ENCODE results near the gene SLC8A1.

Gene SLC8A1

DNA sequence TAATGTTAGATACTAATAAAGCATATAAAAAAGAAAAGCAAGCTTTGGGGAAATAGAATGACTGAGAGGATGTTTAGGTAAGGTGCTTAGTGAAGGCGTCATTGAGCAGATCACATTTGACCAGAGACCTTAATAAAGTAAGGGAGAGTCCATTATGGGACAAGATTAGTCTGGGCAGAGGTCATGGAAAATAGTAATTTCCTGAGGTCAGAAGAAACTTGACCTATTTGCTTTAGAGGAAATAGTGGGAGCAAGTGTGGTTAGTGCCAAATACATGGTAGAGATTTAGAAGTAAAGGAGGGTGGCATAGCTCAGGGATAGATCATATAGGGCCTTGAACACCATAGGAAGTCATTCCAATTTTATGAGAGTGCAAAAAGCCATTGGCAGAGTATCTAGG, 24.5 kb upstream of the SLC8A1 start:
- no peaks in the 10 kb centered on the region for H3K9me3 ChIP-seq (ENCODE audit: low read length)
- H3K4me1 ChIP-seq (ENCODE audit: insufficient read depth, low read length), result peaks cover 4% of the 10 kb centered on the region
- no peaks in the 10 kb centered on the region for H3K36me3 ChIP-seq (ENCODE audit: insufficient read depth, low read length)
- no peaks in the 10 kb centered on the region for H3K27me3 ChIP-seq (ENCODE audit: insufficient read depth, low read length)
- no peak overlapping the region for H3K4me3 ChIP-seq (ENCODE audit: low read length)
- no peak overlapping the region for H2AFZ ChIP-seq (ENCODE audit: low read depth, low read length)

DNA sequence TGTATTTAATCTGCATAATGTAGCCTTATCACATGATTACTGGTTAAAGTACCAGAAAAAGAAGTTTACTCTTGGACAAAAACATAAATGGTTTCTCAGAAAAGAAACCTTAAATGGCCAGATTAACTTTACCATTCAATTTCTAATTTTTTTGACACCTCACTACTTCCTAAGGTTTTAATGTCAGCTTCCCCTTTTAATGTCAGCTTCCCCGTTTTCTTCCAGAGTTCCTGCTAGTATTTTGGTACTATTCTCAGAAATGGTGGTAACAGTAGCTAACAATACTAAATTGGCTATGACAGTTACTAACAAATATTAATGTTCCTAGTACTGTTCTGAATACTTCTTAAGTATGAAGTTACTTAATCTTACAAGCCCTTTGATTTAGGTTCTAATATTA, 22.4 kb upstream of the SLC8A1 start:
- H3K4me1 ChIP-seq (ENCODE audit: insufficient read depth, low read length), result peaks cover 4% of the 10 kb centered on the region
- H2AFZ ChIP-seq (ENCODE audit: low read depth, low read length), result no peak overlapping the region
- no peaks in the 10 kb centered on the region for H3K36me3 ChIP-seq (ENCODE audit: insufficient read depth, low read length)
- H3K4me3 ChIP-seq (ENCODE audit: low read length), result no peak overlapping the region
- no peaks in the 10 kb centered on the region for H3K9me3 ChIP-seq (ENCODE audit: low read length)
- H3K27me3 ChIP-seq (ENCODE audit: insufficient read depth, low read length), result no peaks in the 10 kb centered on the region

DNA sequence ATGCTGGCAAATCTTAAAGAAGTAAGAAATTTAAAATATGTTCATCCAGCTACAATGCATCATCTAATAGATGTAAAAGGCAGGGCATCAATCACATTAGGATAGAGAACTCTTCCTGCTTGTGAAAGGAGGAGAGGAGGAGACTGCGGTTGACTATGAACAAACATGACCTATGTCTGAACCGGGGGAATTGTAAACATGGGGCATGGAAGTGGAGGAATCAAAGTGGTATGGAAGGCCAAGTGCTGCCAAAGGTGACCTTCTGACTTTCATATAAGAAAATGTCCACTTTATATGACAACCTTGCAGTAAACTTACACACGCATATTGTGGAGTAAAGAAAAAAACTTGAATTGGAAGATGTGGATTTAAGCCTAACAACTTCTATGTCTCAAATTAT, 20.0 kb upstream of the SLC8A1 start:
- Histone ChIP-seq H2AFZ (ENCODE audit: low read depth, low read length) (no peak overlapping the region), H3K36me3 (ENCODE audit: insufficient read depth, low read length) (no peaks in the 10 kb centered on the region), H3K27me3 (ENCODE audit: insufficient read depth, low read length) (no peaks in the 10 kb centered on the region), H3K4me1 (ENCODE audit: insufficient read depth, low read length) (no peaks in the 10 kb centered on the region), H3K9me3 (ENCODE audit: low read length) (no peaks in the 10 kb centered on the region), H3K4me3 (ENCODE audit: low read length) (no peak overlapping the region)

- no peak overlapping the region for H2AFZ ChIP-seq (ENCODE audit: low read depth, low read length)
- no peak overlapping the region for H3K4me3 ChIP-seq (ENCODE audit: low read length)
- H3K36me3 ChIP-seq (ENCODE audit: insufficient read depth, low read length), result no peaks in the 10 kb centered on the region
- H3K9me3 ChIP-seq (ENCODE audit: low read length), result no peaks in the 10 kb centered on the region
- no peaks in the 10 kb centered on the region for H3K27me3 ChIP-seq (ENCODE audit: insufficient read depth, low read length)
- no peaks in the 10 kb centered on the region for H3K4me1 ChIP-seq (ENCODE audit: insufficient read depth, low read length)
These were observed 19.2 kb upstream of the SLC8A1 start for GRCh38 chr2:40470822-40471813.

- Histone ChIP-seq H3K36me3 (ENCODE audit: insufficient read depth, low read length) (no peaks in the 10 kb centered on the region), H3K27me3 (ENCODE audit: insufficient read depth, low read length) (no peaks in the 10 kb centered on the region)
These were observed 15.2 kb upstream of the SLC8A1 start for GRCh38 chr2:40466935-40467572.

GRCh38 chr2:40466332-40466906, 14.5 kb upstream of the SLC8A1 start:
- Histone ChIP-seq H3K36me3 (ENCODE audit: insufficient read depth, low read length) (no peaks in the 10 kb centered on the region), H2AFZ (ENCODE audit: low read depth, low read length) (no peak overlapping the region), H3K9me3 (ENCODE audit: low read length) (no peaks in the 10 kb centered on the region), H3K27me3 (ENCODE audit: insufficient read depth, low read length) (no peaks in the 10 kb centered on the region), H3K4me1 (ENCODE audit: insufficient read depth, low read length) (peaks cover 5% of the 10 kb centered on the region), H3K4me3 (ENCODE audit: low read length) (no peak overlapping the region)

More at GRCh38 chr2:40466935-40467572, 15.2 kb upstream of the SLC8A1 start:
- H3K4me1 ChIP-seq (ENCODE audit: insufficient read depth, low read length), result peaks cover 5% of the 10 kb centered on the region
- H3K9me3 ChIP-seq (ENCODE audit: low read length), result no peaks in the 10 kb centered on the region
- H2AFZ ChIP-seq (ENCODE audit: low read depth, low read length), result no peak overlapping the region
- no peak overlapping the region for H3K4me3 ChIP-seq (ENCODE audit: low read length)

- Histone ChIP-seq H3K9me3 (ENCODE audit: low read length) (no peaks in the 10 kb centered on the region), H3K27me3 (ENCODE audit: insufficient read depth, low read length) (no peaks in the 10 kb centered on the region), H3K36me3 (ENCODE audit: insufficient read depth, low read length) (no peaks in the 10 kb centered on the region), H3K4me3 (ENCODE audit: low read length) (no peak overlapping the region), H3K4me1 (ENCODE audit: insufficient read depth, low read length) (peaks cover 5% of the 10 kb centered on the region), H2AFZ (ENCODE audit: low read depth, low read length) (no peak overlapping the region)
These were observed 11.2 kb upstream of the SLC8A1 start for GRCh38 chr2:40463112-40463511.

- Histone ChIP-seq H3K9me3 (ENCODE audit: low read length) (no peaks in the 10 kb centered on the region), H3K4me3 (ENCODE audit: low read length) (no peak overlapping the region), H2AFZ (ENCODE audit: low read depth, low read length) (no peak overlapping the region), H3K36me3 (ENCODE audit: insufficient read depth, low read length) (no peaks in the 10 kb centered on the region), H3K27me3 (ENCODE audit: insufficient read depth, low read length) (no peaks in the 10 kb centered on the region), H3K4me1 (ENCODE audit: insufficient read depth, low read length) (peaks cover 5% of the 10 kb centered on the region)
These were observed 6.4 kb upstream of the SLC8A1 start for GRCh38 chr2:40458271-40458794.

GRCh38 chr2:40457837-40458236, 5.9 kb upstream of the SLC8A1 start:
- no peaks in the 10 kb centered on the region for H3K36me3 ChIP-seq (ENCODE audit: insufficient read depth, low read length)
- H3K4me1 ChIP-seq (ENCODE audit: insufficient read depth, low read length), result peaks cover 1% of the 10 kb centered on the region
- H3K27me3 ChIP-seq (ENCODE audit: insufficient read depth, low read length), result no peaks in the 10 kb centered on the region
- H3K4me3 ChIP-seq (ENCODE audit: low read length), result no peak overlapping the region
- no peaks in the 10 kb centered on the region for H3K9me3 ChIP-seq (ENCODE audit: low read length)
- no peak overlapping the region for H2AFZ ChIP-seq (ENCODE audit: low read depth, low read length)

- Histone ChIP-seq H3K4me3 (ENCODE audit: low read length) (no peak overlapping the region), H3K4me1 (ENCODE audit: insufficient read depth, low read length) (no peaks in the 10 kb centered on the region), H2AFZ (ENCODE audit: low read depth, low read length) (no peak overlapping the region), H3K27me3 (ENCODE audit: insufficient read depth, low read length) (no peaks in the 10 kb centered on the region), H3K36me3 (ENCODE audit: insufficient read depth, low read length) (no peaks in the 10 kb centered on the region), H3K9me3 (ENCODE audit: low read length) (no peaks in the 10 kb centered on the region)
These were observed 5.5 kb upstream of the SLC8A1 start for GRCh38 chr2:40457366-40457765.

DNA sequence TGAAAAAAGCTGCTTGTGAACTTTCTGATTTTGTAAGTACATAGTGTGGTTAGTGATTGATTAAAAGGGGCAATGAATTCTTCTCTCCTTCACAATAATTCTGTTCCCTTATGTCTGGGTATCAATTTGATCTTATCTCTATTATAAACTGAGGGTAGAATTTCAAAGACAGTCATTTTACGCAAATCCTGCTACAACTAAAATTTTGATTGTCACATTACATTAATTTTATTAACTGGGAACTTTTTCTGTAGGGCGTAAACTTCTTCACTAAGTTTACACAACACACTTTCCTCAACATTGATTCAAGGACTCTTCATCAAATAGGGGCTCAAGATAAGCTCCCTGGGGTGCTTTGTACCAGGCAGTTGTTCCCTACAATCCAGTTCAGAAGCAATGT, 5.0 kb upstream of the SLC8A1 start:
- H3K36me3 ChIP-seq (ENCODE audit: insufficient read depth, low read length), result no peaks in the 10 kb centered on the region
- H2AFZ ChIP-seq (ENCODE audit: low read depth, low read length), result no peak overlapping the region
- no peaks in the 10 kb centered on the region for H3K4me1 ChIP-seq (ENCODE audit: insufficient read depth, low read length)
- no peaks in the 10 kb centered on the region for H3K9me3 ChIP-seq (ENCODE audit: low read length)
- no peaks in the 10 kb centered on the region for H3K27me3 ChIP-seq (ENCODE audit: insufficient read depth, low read length)
- H3K4me3 ChIP-seq (ENCODE audit: low read length), result no peak overlapping the region

- no peaks in the 10 kb centered on the region for H3K36me3 ChIP-seq (ENCODE audit: insufficient read depth, low read length)
- H3K4me3 ChIP-seq (ENCODE audit: low read length), result no peak overlapping the region
- H3K27me3 ChIP-seq (ENCODE audit: insufficient read depth, low read length), result no peaks in the 10 kb centered on the region
These were observed 3.8 kb upstream of the SLC8A1 start for GRCh38 chr2:40455661-40456060.

DNA sequence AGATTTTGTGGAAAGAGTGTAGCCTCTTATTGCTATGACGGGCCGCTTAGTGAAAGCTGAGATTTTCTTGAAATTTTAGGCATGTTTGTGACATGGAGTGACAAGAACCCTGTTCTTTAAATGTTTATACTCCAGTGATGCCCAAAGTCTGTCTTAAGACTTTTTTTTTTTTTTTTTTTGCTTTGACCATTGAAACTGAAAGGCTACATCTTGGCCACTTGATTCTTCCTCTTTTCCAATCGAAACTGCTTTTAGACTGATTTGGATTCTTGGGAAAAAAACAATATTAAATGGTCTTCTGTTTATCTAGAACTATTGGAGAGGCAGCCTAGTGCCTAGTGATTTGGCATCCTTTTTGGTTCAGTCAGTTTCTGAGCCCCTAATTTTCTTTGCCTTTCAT, 2.4 kb upstream of the SLC8A1 start:
- H3K4me3 ChIP-seq (ENCODE audit: low read length), result no peak overlapping the region

More at GRCh38 chr2:40455661-40456060, 3.8 kb upstream of the SLC8A1 start:
- H3K9me3 ChIP-seq (ENCODE audit: low read length), result no peaks in the 10 kb centered on the region
- H2AFZ ChIP-seq (ENCODE audit: low read depth, low read length), result no peak overlapping the region
- H3K4me1 ChIP-seq (ENCODE audit: insufficient read depth, low read length), result no peaks in the 10 kb centered on the region

More for the DNA sequence above, 2.4 kb upstream of the SLC8A1 start:
- H3K4me1 ChIP-seq (ENCODE audit: insufficient read depth, low read length), result peaks cover 12% of the 10 kb centered on the region
- no peak overlapping the region for H2AFZ ChIP-seq (ENCODE audit: low read depth, low read length)
- H3K27me3 ChIP-seq (ENCODE audit: insufficient read depth, low read length), result no peaks in the 10 kb centered on the region
- no peaks in the 10 kb centered on the region for H3K9me3 ChIP-seq (ENCODE audit: low read length)
- H3K36me3 ChIP-seq (ENCODE audit: insufficient read depth, low read length), result no peaks in the 10 kb centered on the region
